ENCODE data around the gene POTEB3.
"Not testable (repeated sequence)": the region's sequence is repeated elsewhere in the genome, so short reads cannot be mapped to it uniquely, and the experiment has no call there.

POTEB3 gene

GRCh38 chr15:21397656-21398055, 42.6 kb downstream of the POTEB3 start:
- H3K36me3 ChIP-seq (ENCODE audit: control insufficient read depth, low read length); H3F3A ChIP-seq (ENCODE audit: control insufficient read depth, insufficient read depth); H3K27me3 ChIP-seq (ENCODE audit: control insufficient read depth, low read length); H3K9me3 ChIP-seq (ENCODE audit: control insufficient read depth, insufficient read depth, low read length); H3K27ac ChIP-seq (ENCODE audit: low read depth, low read length); H3K4me1 ChIP-seq (ENCODE audit: control insufficient read depth, low read length); H3K4me3 ChIP-seq (ENCODE audit: low read length); H3K9me2 ChIP-seq (replicated peaks; ENCODE audit: control insufficient read depth, low read length); H3K4me2 ChIP-seq (ENCODE audit: low read length); H3K79me2 ChIP-seq (ENCODE audit: control insufficient read depth, low read length); H4K20me1 ChIP-seq (ENCODE audit: control insufficient read depth, insufficient read depth, low read depth, low read length): not testable (repeated sequence)

DNA sequence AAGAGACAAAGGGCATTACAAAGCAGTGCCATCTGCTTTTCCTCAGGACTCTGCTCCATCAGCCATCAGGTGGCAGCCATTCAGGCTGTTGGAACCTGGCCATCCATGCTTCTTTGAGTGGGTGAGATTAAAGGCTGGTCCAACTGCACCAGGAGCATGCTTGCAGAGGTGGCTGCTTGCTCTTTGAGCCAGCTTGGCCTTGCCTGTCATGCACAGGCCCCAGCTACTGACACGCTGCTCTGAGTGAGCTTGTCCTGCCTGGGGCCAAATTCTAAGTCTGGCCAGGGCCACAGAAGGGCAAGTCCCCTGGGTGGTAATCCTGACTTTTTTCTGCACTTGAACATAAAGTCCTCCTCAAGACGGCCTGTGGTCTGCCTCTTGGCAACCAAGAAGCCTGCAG, 43.1 kb downstream of the POTEB3 start:
- H3K36me3 ChIP-seq (ENCODE audit: control insufficient read depth, low read length); H3K4me2 ChIP-seq (ENCODE audit: low read length); H3K9me2 ChIP-seq (replicated peaks; ENCODE audit: control insufficient read depth, low read length); H3K27me3 ChIP-seq (ENCODE audit: control insufficient read depth, low read length); H4K20me1 ChIP-seq (ENCODE audit: control insufficient read depth, insufficient read depth, low read depth, low read length); H3K27ac ChIP-seq (ENCODE audit: low read depth, low read length); H3K79me2 ChIP-seq (ENCODE audit: control insufficient read depth, low read length); H3K9me3 ChIP-seq (ENCODE audit: control insufficient read depth, insufficient read depth, low read length); H3K4me1 ChIP-seq (ENCODE audit: control insufficient read depth, low read length); H3K4me3 ChIP-seq (ENCODE audit: low read length); H3F3A ChIP-seq (ENCODE audit: control insufficient read depth, insufficient read depth): not testable (repeated sequence)

DNA sequence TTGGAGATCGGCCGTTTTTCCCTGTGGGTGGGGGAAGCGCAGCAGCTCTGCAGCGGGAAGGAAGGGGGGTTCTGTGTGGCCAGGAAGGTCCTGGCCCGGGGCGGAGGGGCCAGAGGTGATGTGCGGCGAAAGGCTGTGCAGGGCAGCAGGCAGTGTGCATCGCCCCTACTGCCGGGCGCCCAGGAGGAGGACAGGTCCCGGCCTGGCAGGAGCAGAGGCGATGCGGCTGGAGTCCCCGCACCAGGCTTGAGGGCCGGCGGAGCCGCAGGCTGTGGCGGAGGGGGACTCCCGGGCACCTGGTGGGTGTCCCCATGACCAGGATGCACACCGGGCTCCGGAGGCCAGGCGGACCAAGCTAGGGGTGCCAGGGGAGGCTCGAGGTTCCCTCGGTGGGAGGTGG, 54.3 kb downstream of the POTEB3 start:
- not testable (repeated sequence) for H3F3A ChIP-seq (ENCODE audit: control insufficient read depth, insufficient read depth); H3K4me1 ChIP-seq (ENCODE audit: control insufficient read depth, low read length); H4K20me1 ChIP-seq (ENCODE audit: control insufficient read depth, insufficient read depth, low read depth, low read length); H3K27me3 ChIP-seq (ENCODE audit: control insufficient read depth, low read length); H3K36me3 ChIP-seq (ENCODE audit: control insufficient read depth, low read length); H3K9me3 ChIP-seq (ENCODE audit: control insufficient read depth, insufficient read depth, low read length); H3K4me2 ChIP-seq (ENCODE audit: low read length); H3K4me3 ChIP-seq (ENCODE audit: low read length); H3K79me2 ChIP-seq (ENCODE audit: control insufficient read depth, low read length); H3K27ac ChIP-seq (ENCODE audit: low read depth, low read length); H3K9me2 ChIP-seq (replicated peaks; ENCODE audit: control insufficient read depth, low read length)

GRCh38 chr15:21383866-21384485, 56.3 kb downstream of the POTEB3 start:
- not testable (repeated sequence) for H3K79me2 ChIP-seq (ENCODE audit: control insufficient read depth, low read length); H3K9me2 ChIP-seq (replicated peaks; ENCODE audit: control insufficient read depth, low read length); H3K9me3 ChIP-seq (ENCODE audit: control insufficient read depth, insufficient read depth, low read length); H3K36me3 ChIP-seq (ENCODE audit: control insufficient read depth, low read length); H3K4me2 ChIP-seq (ENCODE audit: low read length); H4K20me1 ChIP-seq (ENCODE audit: control insufficient read depth, insufficient read depth, low read depth, low read length); H3K27ac ChIP-seq (ENCODE audit: low read depth, low read length); H3K4me3 ChIP-seq (ENCODE audit: low read length); H3K27me3 ChIP-seq (ENCODE audit: control insufficient read depth, low read length); H3K4me1 ChIP-seq (ENCODE audit: control insufficient read depth, low read length); H3F3A ChIP-seq (ENCODE audit: control insufficient read depth, insufficient read depth)

DNA sequence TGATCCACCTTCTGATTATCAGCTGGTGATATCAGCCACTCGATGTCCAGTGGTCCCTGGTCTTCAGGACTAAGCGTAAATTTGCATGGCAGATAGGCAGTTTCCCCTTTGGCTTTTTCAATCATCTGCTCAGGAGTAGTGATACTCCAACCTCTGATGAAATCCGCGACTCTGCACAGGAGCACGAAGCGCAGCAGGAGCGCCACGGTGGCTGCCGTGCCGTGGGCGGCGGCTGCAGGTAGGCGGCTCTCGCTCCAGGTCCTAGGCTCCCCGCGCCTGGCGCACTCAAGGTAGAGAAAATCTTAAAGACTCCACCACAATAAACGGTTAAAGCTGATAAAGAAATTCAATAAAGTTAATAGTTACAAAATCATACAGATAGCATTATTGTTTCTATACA, 66.6 kb downstream of the POTEB3 start:
- H3K4me1 ChIP-seq (ENCODE audit: control insufficient read depth, low read length); H3F3A ChIP-seq (ENCODE audit: control insufficient read depth, insufficient read depth); H3K36me3 ChIP-seq (ENCODE audit: control insufficient read depth, low read length); H3K27ac ChIP-seq (ENCODE audit: low read depth, low read length); H3K79me2 ChIP-seq (ENCODE audit: control insufficient read depth, low read length); H4K20me1 ChIP-seq (ENCODE audit: control insufficient read depth, insufficient read depth, low read depth, low read length); H3K4me2 ChIP-seq (ENCODE audit: low read length); H3K9me3 ChIP-seq (ENCODE audit: control insufficient read depth, insufficient read depth, low read length); H3K4me3 ChIP-seq (ENCODE audit: low read length); H3K9me2 ChIP-seq (replicated peaks; ENCODE audit: control insufficient read depth, low read length); H3K27me3 ChIP-seq (ENCODE audit: control insufficient read depth, low read length): not testable (repeated sequence)

- H3K4me3 ChIP-seq (ENCODE audit: low read length); H3K27ac ChIP-seq (ENCODE audit: low read depth, low read length); H3K4me1 ChIP-seq (ENCODE audit: control insufficient read depth, low read length); H3K79me2 ChIP-seq (ENCODE audit: control insufficient read depth, low read length); H3K4me2 ChIP-seq (ENCODE audit: low read length); H4K20me1 ChIP-seq (ENCODE audit: control insufficient read depth, insufficient read depth, low read depth, low read length); H3K9me2 ChIP-seq (replicated peaks; ENCODE audit: control insufficient read depth, low read length); H3K36me3 ChIP-seq (ENCODE audit: control insufficient read depth, low read length); H3K27me3 ChIP-seq (ENCODE audit: control insufficient read depth, low read length); H3K9me3 ChIP-seq (ENCODE audit: control insufficient read depth, insufficient read depth, low read length); H3F3A ChIP-seq (ENCODE audit: control insufficient read depth, insufficient read depth): not testable (repeated sequence)
Measured at GRCh38 chr15:21369177-21369576, 71.1 kb downstream of the POTEB3 start.

DNA sequence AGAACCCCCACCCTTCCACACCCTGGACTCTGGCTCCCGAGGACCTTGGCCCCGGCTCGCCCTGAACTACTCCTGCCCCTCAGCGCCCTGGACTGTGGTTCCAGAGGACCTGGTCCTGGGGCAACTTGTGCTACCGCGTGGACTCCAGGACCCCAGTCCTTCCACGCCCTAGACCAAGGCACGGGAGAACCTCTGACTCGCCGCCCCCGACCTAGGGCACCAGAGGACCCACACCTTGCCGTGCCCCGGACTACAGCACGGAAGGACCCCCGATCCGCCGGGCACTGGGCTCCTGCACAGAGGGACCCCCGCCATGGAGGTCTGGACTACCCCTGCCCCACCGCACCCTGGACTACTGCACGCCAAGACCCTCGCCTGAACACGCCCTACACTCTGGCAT, 71.7 kb downstream of the POTEB3 start:
- H3K27me3 ChIP-seq (ENCODE audit: control insufficient read depth, low read length); H3K4me2 ChIP-seq (ENCODE audit: low read length); H3K36me3 ChIP-seq (ENCODE audit: control insufficient read depth, low read length); H3K9me2 ChIP-seq (replicated peaks; ENCODE audit: control insufficient read depth, low read length); H3F3A ChIP-seq (ENCODE audit: control insufficient read depth, insufficient read depth); H3K4me1 ChIP-seq (ENCODE audit: control insufficient read depth, low read length); H3K27ac ChIP-seq (ENCODE audit: low read depth, low read length); H3K4me3 ChIP-seq (ENCODE audit: low read length); H4K20me1 ChIP-seq (ENCODE audit: control insufficient read depth, insufficient read depth, low read depth, low read length); H3K9me3 ChIP-seq (ENCODE audit: control insufficient read depth, insufficient read depth, low read length); H3K79me2 ChIP-seq (ENCODE audit: control insufficient read depth, low read length): not testable (repeated sequence)

Measured in DOHH2 (cell line).